ENCODE measurements around the gene ADAP1.

DNA sequence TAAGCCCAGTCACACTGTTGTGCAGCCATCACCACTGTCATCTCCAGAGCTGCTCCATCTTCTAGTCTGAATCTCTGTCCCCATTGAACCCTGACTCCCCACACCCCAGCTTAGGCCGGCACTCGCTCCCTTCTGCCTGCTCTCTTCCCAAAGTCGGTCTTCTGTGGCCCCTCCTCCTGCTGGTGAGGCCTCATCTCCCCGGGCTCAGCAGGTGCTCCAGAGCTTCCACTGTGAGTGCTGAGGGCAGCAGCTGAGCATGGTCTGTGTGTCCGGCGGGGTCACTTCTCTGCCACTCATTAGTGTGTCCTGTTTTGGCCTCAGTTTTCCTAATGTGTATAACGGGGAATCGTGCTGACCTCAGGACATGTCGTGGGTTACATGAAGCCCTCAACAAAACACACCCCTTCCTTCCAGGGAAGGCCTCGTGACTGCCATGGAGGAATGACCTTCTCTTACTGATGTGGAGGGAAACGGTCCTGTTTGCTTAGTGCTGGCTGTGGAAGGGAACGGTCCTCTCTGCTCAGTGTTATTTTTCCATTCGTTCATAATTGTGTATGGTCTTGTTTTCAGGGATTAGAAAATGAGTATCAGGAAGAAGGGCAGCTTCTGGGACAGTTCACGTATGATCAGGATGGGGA lies 82.5 kb downstream of the ADAP1 start:
- TF ChIP-seq KLF9 (tag by site-specific recombination; IDR thresholded peaks at IDR 0.05; ENCODE audit: low read depth) (no peak), SETDB1 (IDR thresholded peaks at IDR 0.05; ENCODE audit: insufficient read length, low read length) (no peak), KLF7 (tag by site-specific recombination; IDR thresholded peaks at IDR 0.05; ENCODE audit: borderline replicate concordance) (no peak), GFI1B (tag by site-specific recombination; IDR thresholded peaks at IDR 0.05) (no peak), ZNF514 (tag by site-specific recombination; IDR thresholded peaks at IDR 0.05) (no peak), ZFP69B (tag by site-specific recombination; IDR thresholded peaks at IDR 0.05) (no peak), GLI2 (tag by site-specific recombination; IDR thresholded peaks at IDR 0.05; ENCODE audit: borderline replicate concordance, low read depth) (no peak), ZNF24 (tag by site-specific recombination; IDR thresholded peaks at IDR 0.05) (no peak), OVOL3 (tag by site-specific recombination; IDR thresholded peaks at IDR 0.05) (no peak)
- TF ChIP-seq, protein P1, sequence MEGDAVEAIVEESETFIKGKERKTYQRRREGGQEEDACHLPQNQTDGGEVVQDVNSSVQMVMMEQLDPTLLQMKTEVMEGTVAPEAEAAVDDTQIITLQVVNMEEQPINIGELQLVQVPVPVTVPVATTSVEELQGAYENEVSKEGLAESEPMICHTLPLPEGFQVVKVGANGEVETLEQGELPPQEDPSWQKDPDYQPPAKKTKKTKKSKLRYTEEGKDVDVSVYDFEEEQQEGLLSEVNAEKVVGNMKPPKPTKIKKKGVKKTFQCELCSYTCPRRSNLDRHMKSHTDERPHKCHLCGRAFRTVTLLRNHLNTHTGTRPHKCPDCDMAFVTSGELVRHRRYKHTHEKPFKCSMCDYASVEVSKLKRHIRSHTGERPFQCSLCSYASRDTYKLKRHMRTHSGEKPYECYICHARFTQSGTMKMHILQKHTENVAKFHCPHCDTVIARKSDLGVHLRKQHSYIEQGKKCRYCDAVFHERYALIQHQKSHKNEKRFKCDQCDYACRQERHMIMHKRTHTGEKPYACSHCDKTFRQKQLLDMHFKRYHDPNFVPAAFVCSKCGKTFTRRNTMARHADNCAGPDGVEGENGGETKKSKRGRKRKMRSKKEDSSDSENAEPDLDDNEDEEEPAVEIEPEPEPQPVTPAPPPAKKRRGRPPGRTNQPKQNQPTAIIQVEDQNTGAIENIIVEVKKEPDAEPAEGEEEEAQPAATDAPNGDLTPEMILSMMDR (tag by site-specific recombination; IDR thresholded peaks at IDR 0.05): no peak
- TF ChIP-seq, protein P2, sequence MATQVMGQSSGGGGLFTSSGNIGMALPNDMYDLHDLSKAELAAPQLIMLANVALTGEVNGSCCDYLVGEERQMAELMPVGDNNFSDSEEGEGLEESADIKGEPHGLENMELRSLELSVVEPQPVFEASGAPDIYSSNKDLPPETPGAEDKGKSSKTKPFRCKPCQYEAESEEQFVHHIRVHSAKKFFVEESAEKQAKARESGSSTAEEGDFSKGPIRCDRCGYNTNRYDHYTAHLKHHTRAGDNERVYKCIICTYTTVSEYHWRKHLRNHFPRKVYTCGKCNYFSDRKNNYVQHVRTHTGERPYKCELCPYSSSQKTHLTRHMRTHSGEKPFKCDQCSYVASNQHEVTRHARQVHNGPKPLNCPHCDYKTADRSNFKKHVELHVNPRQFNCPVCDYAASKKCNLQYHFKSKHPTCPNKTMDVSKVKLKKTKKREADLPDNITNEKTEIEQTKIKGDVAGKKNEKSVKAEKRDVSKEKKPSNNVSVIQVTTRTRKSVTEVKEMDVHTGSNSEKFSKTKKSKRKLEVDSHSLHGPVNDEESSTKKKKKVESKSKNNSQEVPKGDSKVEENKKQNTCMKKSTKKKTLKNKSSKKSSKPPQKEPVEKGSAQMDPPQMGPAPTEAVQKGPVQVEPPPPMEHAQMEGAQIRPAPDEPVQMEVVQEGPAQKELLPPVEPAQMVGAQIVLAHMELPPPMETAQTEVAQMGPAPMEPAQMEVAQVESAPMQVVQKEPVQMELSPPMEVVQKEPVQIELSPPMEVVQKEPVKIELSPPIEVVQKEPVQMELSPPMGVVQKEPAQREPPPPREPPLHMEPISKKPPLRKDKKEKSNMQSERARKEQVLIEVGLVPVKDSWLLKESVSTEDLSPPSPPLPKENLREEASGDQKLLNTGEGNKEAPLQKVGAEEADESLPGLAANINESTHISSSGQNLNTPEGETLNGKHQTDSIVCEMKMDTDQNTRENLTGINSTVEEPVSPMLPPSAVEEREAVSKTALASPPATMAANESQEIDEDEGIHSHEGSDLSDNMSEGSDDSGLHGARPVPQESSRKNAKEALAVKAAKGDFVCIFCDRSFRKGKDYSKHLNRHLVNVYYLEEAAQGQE (tag by site-specific recombination; IDR thresholded peaks at IDR 0.05): no peak
- TF ChIP-seq, protein P3, sequence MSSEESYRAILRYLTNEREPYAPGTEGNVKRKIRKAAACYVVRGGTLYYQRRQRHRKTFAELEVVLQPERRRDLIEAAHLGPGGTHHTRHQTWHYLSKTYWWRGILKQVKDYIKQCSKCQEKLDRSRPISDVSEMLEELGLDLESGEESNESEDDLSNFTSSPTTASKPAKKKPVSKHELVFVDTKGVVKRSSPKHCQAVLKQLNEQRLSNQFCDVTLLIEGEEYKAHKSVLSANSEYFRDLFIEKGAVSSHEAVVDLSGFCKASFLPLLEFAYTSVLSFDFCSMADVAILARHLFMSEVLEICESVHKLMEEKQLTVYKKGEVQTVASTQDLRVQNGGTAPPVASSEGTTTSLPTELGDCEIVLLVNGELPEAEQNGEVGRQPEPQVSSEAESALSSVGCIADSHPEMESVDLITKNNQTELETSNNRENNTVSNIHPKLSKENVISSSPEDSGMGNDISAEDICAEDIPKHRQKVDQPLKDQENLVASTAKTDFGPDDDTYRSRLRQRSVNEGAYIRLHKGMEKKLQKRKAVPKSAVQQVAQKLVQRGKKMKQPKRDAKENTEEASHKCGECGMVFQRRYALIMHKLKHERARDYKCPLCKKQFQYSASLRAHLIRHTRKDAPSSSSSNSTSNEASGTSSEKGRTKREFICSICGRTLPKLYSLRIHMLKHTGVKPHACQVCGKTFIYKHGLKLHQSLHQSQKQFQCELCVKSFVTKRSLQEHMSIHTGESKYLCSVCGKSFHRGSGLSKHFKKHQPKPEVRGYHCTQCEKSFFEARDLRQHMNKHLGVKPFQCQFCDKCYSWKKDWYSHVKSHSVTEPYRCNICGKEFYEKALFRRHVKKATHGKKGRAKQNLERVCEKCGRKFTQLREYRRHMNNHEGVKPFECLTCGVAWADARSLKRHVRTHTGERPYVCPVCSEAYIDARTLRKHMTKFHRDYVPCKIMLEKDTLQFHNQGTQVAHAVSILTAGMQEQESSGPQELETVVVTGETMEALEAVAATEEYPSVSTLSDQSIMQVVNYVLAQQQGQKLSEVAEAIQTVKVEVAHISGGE (tag by site-specific recombination; conservative IDR thresholded peaks at IDR 0.05; ENCODE audit: low read depth): no peak
